Sigmoid colon (tissue), 7 donors: Measurements from ENCODE around the gene TRAPPC2. TPM values are rescaled to one million over a fixed set of nuclear protein-coding genes. Genes with fewer than 3 reads are reported as not detected.
"Not testable (repeated sequence)": the region's sequence is repeated elsewhere in the genome, so short reads cannot be mapped to it uniquely, and the experiment has no call there.

ENCODE experiments used
- DNase-seq: peaks from one replicate; pipeline ENCODE4 v3.0.0-alpha.2; 2019
- H3K27ac ChIP-seq, 4 donors: fragments of 200-600 bp; sonication (generic); one replicate each; pipeline ENCODE4 v1.5.1; 2016 to 2019; ENCODE audit warnings: mild to moderate bottlenecking in 1 of 4
- H3K27me3 ChIP-seq, 3 donors: fragments of 200-600 bp; sonication (generic); one replicate each; pipeline ENCODE4 v1.5.1; 2019; ENCODE audit warnings: mild to moderate bottlenecking in 1 of 3
- H3K36me3 ChIP-seq, 4 donors: fragments of 200-600 bp; sonication (generic); one replicate each; pipeline ENCODE4 v1.5.1; 2016 to 2019
- H3K4me1 ChIP-seq, 4 donors: fragments of 200-600 bp; sonication (generic); one replicate each; pipeline ENCODE4 v1.5.1; 2017 to 2019
- H3K4me3 ChIP-seq, 4 donors: fragments of 200-600 bp; sonication (generic); one replicate each; pipeline ENCODE4 v1.5.1; 2017 to 2019; ENCODE audit warnings: mild to moderate bottlenecking in 2 of 4, moderate library complexity in 1 of 4
- H3K9me3 ChIP-seq, 4 donors: fragments of 200-600 bp in 3 of 4; sonication (generic) in 3 of 4; one replicate each; pipeline versions ENCODE4 v1.5.1 to v1.6.1; 2013 to 2019
- EP300 ChIP-seq, 4 donors: sonication (generic); formaldehyde crosslinking; IDR thresholded peaks; one replicate each; pipeline ENCODE4 v1.6.1; 2017; ENCODE audit warnings: antibody characterized with exemption in 4 of 4
- POLR2A ChIP-seq, 2 donors: fragments of 450-650 bp; IDR thresholded peaks; one replicate each; pipeline ENCODE4 v1.6.1; 2016; ENCODE audit warnings: antibody characterized with exemption in 2 of 2, mild to moderate bottlenecking in 2 of 2, moderate library complexity in 2 of 2
- POLR2AphosphoS5 ChIP-seq, 4 donors: sonication (generic); formaldehyde crosslinking; IDR thresholded peaks; one replicate each; pipeline ENCODE4 v1.6.1; 2017; ENCODE audit warnings: antibody characterized with exemption in 4 of 4
- WGBS, 2 donors: extraction: QIAGEN DNeasy Blood & Tissue Kit; methylation state at CpG; one replicate each; pipeline ENCODE4 v1.1.7; 2013; 5-methylcytosine and 5-hydroxymethylcytosine counted together
- intact Hi-C: fragments of 100-400 bp; cut with DNase I; formaldehyde crosslinking; loops from one replicate; pipeline ENCODE4 v1.15.1; 2023
- polyA plus RNA-seq, 3 donors: library from polyadenylated mRNA; stranded (reverse); fragments of 200-250 nt; gene quantifications; one replicate each; pipeline ENCODE4 v1.2.3, GENCODE V29; 2013
- total RNA-seq, 4 donors: library from RNA; depleted of rRNA; stranded (reverse); fragments of >200 nt; gene quantifications; one replicate each; pipeline ENCODE4 v1.1.0, GENCODE V29; 2016
- TF ChIP-seq, protein P1 (sequence below), 4 experiments: fragments of 450-650 bp in 3 of 4; fragments of 200-600 bp in 1 of 4; IDR thresholded peaks; one replicate each; pipeline ENCODE4 v1.5.1; 2016 to 2019; ENCODE audit warnings: antibody characterized with exemption in 4 of 4, mild to moderate bottlenecking in 3 of 4, moderate library complexity in 2 of 4
- donor health status: healthy with polysubstance abuse.
- donor health status: Bipolar disorder and iron deficiency.
- donor health status: healthy.

TRAPPC2 gene
- total and polyA plus RNA-seq, 7 donors, result 5.5 to 22.8 (median 20.1) TPM

- no peak overlapping the region for H3K4me3 ChIP-seq
- peak overlapping the region in 3 of 4 donors; percentile 2 to 37 (median 31) for H3K27ac ChIP-seq
- intact Hi-C loops, result loop anchor here (10.0 kb wide), 1 partner anchor 238 kb away; no protein-coding TSS in a partner anchor
- 65 to 81% methylated on average over 13 of the region's 13 CpGs for WGBS, 2 donors
- no peaks in the 10 kb centered on the region for H3K9me3 ChIP-seq
- H3K27me3 ChIP-seq, result no peaks in the 10 kb centered on the region
- DNase-seq, result no peak
- TF ChIP-seq, protein P1, sequence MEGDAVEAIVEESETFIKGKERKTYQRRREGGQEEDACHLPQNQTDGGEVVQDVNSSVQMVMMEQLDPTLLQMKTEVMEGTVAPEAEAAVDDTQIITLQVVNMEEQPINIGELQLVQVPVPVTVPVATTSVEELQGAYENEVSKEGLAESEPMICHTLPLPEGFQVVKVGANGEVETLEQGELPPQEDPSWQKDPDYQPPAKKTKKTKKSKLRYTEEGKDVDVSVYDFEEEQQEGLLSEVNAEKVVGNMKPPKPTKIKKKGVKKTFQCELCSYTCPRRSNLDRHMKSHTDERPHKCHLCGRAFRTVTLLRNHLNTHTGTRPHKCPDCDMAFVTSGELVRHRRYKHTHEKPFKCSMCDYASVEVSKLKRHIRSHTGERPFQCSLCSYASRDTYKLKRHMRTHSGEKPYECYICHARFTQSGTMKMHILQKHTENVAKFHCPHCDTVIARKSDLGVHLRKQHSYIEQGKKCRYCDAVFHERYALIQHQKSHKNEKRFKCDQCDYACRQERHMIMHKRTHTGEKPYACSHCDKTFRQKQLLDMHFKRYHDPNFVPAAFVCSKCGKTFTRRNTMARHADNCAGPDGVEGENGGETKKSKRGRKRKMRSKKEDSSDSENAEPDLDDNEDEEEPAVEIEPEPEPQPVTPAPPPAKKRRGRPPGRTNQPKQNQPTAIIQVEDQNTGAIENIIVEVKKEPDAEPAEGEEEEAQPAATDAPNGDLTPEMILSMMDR (IDR thresholded peaks at IDR 0.05), result no peak
- peak in 1 of 4 donors; percentile 19 for TF ChIP-seq POLR2AphosphoS5 (IDR thresholded peaks at IDR 0.05)
- no peaks in the 10 kb centered on the region for H3K4me1 ChIP-seq
- peaks cover 0 to 6% (median 0%) of the 10 kb centered on the region in 4 donors for H3K36me3 ChIP-seq
Measured at GRCh38 chrX:13742397-13743176, 8.2 kb upstream of the TRAPPC2 start.

GRCh38 chrX:13741695-13742094, 7.3 kb upstream of the TRAPPC2 start:
- peaks cover 0 to 6% (median 0%) of the 10 kb centered on the region in 4 donors for H3K36me3 ChIP-seq
- H3K27me3 ChIP-seq, result no peaks in the 10 kb centered on the region
- H3K27ac ChIP-seq, result no peak overlapping the region
- TF ChIP-seq, protein P1 (IDR thresholded peaks at IDR 0.05), result no peak
- TF ChIP-seq POLR2A (IDR thresholded peaks at IDR 0.05) (no peak), EP300 (IDR thresholded peaks at IDR 0.05) (no peak), POLR2AphosphoS5 (IDR thresholded peaks at IDR 0.05) (no peak)
- H3K4me3 ChIP-seq, result no peak overlapping the region
- intact Hi-C loops, result loop anchor here (10.0 kb wide), 1 partner anchor 237 kb away; no protein-coding TSS in a partner anchor
- H3K9me3 ChIP-seq, result no peaks in the 10 kb centered on the region
- WGBS, 2 donors, result 71 to 81% methylated on average over 6 of the region's 6 CpGs
- H3K4me1 ChIP-seq, result no peaks in the 10 kb centered on the region
- no peak for DNase-seq

- H3K27me3 ChIP-seq, result peaks cover 0 to 5% (median 0%) of the 10 kb centered on the region in 3 donors
- intact Hi-C loops, result no loop called here
- peak overlapping the region; percentile 69 to 90 (median 78) for H3K4me3 ChIP-seq
- TF ChIP-seq EP300 (IDR thresholded peaks at IDR 0.05), result no peak
- no peak for TF ChIP-seq POLR2A (IDR thresholded peaks at IDR 0.05)
- TF ChIP-seq, protein P1 (IDR thresholded peaks at IDR 0.05), result no peak
- no peak for TF ChIP-seq POLR2AphosphoS5 (IDR thresholded peaks at IDR 0.05)
- H3K9me3 ChIP-seq, result no peaks in the 10 kb centered on the region
- WGBS, 2 donors, result 16 to 21% methylated on average over 4 of the region's 4 CpGs
- DNase-seq, result no peak
- no peaks in the 10 kb centered on the region for H3K36me3 ChIP-seq
- peaks cover 0 to 23% (median 8%) of the 10 kb centered on the region in 4 donors for H3K4me1 ChIP-seq
- peak overlapping the region; percentile 90 to 95 (median 92) for H3K27ac ChIP-seq
Measured at GRCh38 chrX:13733506-13733905, 914 bp downstream of the TRAPPC2 start.

- no peaks in the 10 kb centered on the region for H3K36me3 ChIP-seq
- no peaks in the 10 kb centered on the region for H3K9me3 ChIP-seq
- intact Hi-C loops, result no loop called here
- peaks cover 0 to 23% (median 8%) of the 10 kb centered on the region in 4 donors for H3K4me1 ChIP-seq
- H3K27ac ChIP-seq, result peak overlapping the region; percentile 90 to 95 (median 92)
- 79 to 84% methylated on average over 7 of the region's 7 CpGs for WGBS, 2 donors
- no peak for TF ChIP-seq EP300 (IDR thresholded peaks at IDR 0.05)
- TF ChIP-seq, protein P1 (IDR thresholded peaks at IDR 0.05), result no peak
- no peak for TF ChIP-seq POLR2A (IDR thresholded peaks at IDR 0.05)
- TF ChIP-seq POLR2AphosphoS5 (IDR thresholded peaks at IDR 0.05), result no peak
- H3K4me3 ChIP-seq, result no peak overlapping the region
- peaks cover 0 to 5% (median 0%) of the 10 kb centered on the region in 3 donors for H3K27me3 ChIP-seq
- DNase-seq, result no peak
Measured at GRCh38 chrX:13732246-13733067, 2.0 kb downstream of the TRAPPC2 start.

DNA sequence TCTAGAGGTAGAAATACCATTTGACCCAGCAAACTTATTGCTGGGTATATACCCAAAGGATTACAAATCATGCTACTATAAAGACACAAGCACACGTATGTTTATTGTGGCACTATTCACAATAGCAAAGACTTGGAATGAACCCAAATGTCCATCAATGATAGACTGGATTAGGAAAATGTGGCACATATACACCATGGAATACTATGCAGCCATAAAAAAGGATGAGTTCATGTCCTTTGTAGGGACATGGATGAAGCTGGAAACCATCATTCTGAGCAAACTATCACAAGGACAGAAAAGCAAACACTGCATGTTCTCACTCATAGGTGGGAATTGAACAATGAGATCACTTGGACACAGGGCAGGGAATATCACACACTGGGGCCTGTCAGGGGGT, 3.9 kb downstream of the TRAPPC2 start:
- DNase-seq, H3K27me3 ChIP-seq, H3K36me3 ChIP-seq, H3K9me3 ChIP-seq, H3K4me3 ChIP-seq, intact Hi-C loops: not testable (repeated sequence)
- H3K4me1 ChIP-seq, result peaks cover 0 to 23% (median 8%) of the 10 kb centered on the region in 4 donors
- peak overlapping the region in 2 of 4 donors; percentile 94 to 95 for H3K27ac ChIP-seq
- 90 to 97% methylated on average over 1 of the region's 1 CpG for WGBS, 2 donors

GRCh38 chrX:13726583-13726982, 7.8 kb downstream of the TRAPPC2 start:
- intact Hi-C loops, H3K9me3 ChIP-seq, H3K36me3 ChIP-seq, H3K4me3 ChIP-seq, DNase-seq, H3K27ac ChIP-seq, H3K27me3 ChIP-seq: not testable (repeated sequence)
- H3K4me1 ChIP-seq, result peaks cover 0 to 11% (median 3%) of the 10 kb centered on the region in 4 donors
- 86 to 90% methylated on average over 2 of the region's 2 CpGs for WGBS, 2 donors

DNA sequence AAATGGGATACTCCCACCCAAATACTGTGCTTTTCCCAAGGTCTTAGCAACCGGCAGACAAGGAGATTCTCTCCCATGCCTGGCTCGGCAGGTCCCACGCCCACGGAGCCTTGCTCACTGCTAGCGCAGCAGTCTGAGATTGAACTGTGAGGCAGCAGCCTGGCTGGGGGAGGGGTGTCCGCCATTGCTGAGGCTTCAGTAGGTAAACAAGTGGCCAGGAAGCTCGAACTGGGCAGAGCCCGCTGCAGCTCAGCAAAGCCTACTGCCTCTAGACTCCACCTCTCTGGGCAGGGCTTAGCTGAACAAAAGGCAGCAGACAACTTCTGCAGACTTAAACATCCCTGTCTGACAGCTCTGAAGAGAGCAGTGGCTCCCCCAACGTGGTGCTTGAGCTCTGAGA, 9.5 kb downstream of the TRAPPC2 start:
- WGBS, 2 donors, result 80 to 85% methylated on average over 9 of the region's 9 CpGs

More for the DNA sequence above, 9.5 kb downstream of the TRAPPC2 start:
- intact Hi-C loops, DNase-seq, H3K4me3 ChIP-seq, H3K27me3 ChIP-seq, H3K36me3 ChIP-seq, H3K9me3 ChIP-seq: not testable (repeated sequence)
- Histone ChIP-seq H3K27ac (peak overlapping the region in 2 of 4 donors; percentile 12 to 31), H3K4me1 (peaks cover 0 to 13% (median 9%) of the 10 kb centered on the region in 4 donors)
